Psoas muscle (tissue), 8 donors: ENCODE measurements around the gene CPED1. TPM values are rescaled to one million over a fixed set of nuclear protein-coding genes. Genes with fewer than 3 reads are reported as not detected.

Experiments used
- ATAC-seq, 4 donors: fragments of 200-7000 bp; cut with Tn5 transposase; one replicate each; pipeline ENCODE4 v1.9.1; 2020; ENCODE audit warnings: moderate library complexity in 3 of 4, mild to moderate bottlenecking in 2 of 4
- DNase-seq, 2 donors: peaks; one replicate each; pipeline ENCODE4 v3.0.0-alpha.2; 2020
- H3K27ac ChIP-seq: fragments of 200-600 bp; one replicate; pipeline ENCODE4 v1.8.0; 2022
- H3K27me3 ChIP-seq, 3 donors: fragments of 200-600 bp in 1 of 3; one replicate each; pipeline versions ENCODE4 v1.6.1 to v1.8.0; 2013 to 2022; ENCODE audit warnings: low read length in 2 of 3, mild to moderate bottlenecking in 2 of 3, moderate library complexity in 1 of 3; ENCODE audit not compliant: insufficient read depth in 3 of 3
- H3K36me3 ChIP-seq, 2 donors: fragments of 200-600 bp in 1 of 2; one replicate each; pipeline versions ENCODE4 v1.6.1 to v1.8.0; 2013 to 2022; ENCODE audit warnings: low read depth in 1 of 2, mild to moderate bottlenecking in 1 of 2, moderate library complexity in 1 of 2; ENCODE audit not compliant: insufficient read depth in 1 of 2
- H3K4me1 ChIP-seq: fragments of 200-600 bp; one replicate; pipeline ENCODE4 v1.8.0; 2022
- H3K4me3 ChIP-seq: fragments of 200-600 bp; one replicate; pipeline ENCODE4 v1.8.0; 2022; ENCODE audit warnings: mild to moderate bottlenecking
- H3K9me3 ChIP-seq: fragments of 200-600 bp; one replicate; pipeline ENCODE4 v1.8.0; 2022
- CTCF ChIP-seq: fragments of 200-600 bp; IDR thresholded peaks from one replicate; pipeline ENCODE4 v1.8.0; 2022; ENCODE audit warnings: antibody characterized with exemption
- WGBS, 3 donors: extraction: QIAGEN DNeasy Blood & Tissue Kit; methylation state at CpG; one replicate each; pipeline versions ENCODE4 v1.1.6 to v1.1.7; 2013; 5-methylcytosine and 5-hydroxymethylcytosine counted together
- intact Hi-C, 2 donors: fragments of 100-400 bp; cut with DNase I; formaldehyde crosslinking; loops; one replicate each; pipeline versions ENCODE4 v1.11.0 to v1.14.2; 2022
- polyA plus RNA-seq, 3 donors: library from polyadenylated mRNA; stranded (reverse); fragments of 200-250 nt; gene quantifications; one replicate each; pipeline ENCODE4 v1.2.3, GENCODE V29; 2013
- total RNA-seq, 4 donors: library from RNA; stranded (reverse); fragmentation: NEBNext Ultra II Directional in 2 of 4; extraction: Animal tissue kit (Norgen Biotek cat#: 25700) in 2 of 4; gene quantifications; one replicate each; pipeline versions ENCODE4 v1.2.1 to v1.2.4, GENCODE V29; 2021 to 2023
- donor health status: healthy with polysubstance abuse.
- donor health status: DM: no; HTN: no; CAD: no; lungs with moderate emphysema.
- donor health status: Bipolar disorder and iron deficiency.
- donor health status: healthy.
- donor health status: DM: yes; HTN: yes; CAD: no.
- donor health status: DM: no; HTN: no; CAD: no.
- donor health status: DM: no; HTN: no; CAD: no.
- donor health status: DM: yes; HTN: yes; CAD: no.

CPED1 gene
- total and polyA plus RNA-seq, 7 donors: 0.90 to 39.2 (median 12.0) TPM

- H3K27me3 ChIP-seq: no peaks in the 10 kb centered on the region
- DNase-seq (no peak), ATAC-seq (no peak)
- H3K36me3 ChIP-seq: no peaks in the 10 kb centered on the region
- WGBS, 3 donors: 86 to 88% (median 87%) methylated on average over 2 of the region's 2 CpGs
- no peak for TF ChIP-seq CTCF
- intact Hi-C loops: no loop called here
- H3K4me3 ChIP-seq: no peak overlapping the region
- H3K4me1 ChIP-seq: peaks cover 78% of the 10 kb centered on the region
- peak overlapping the region; percentile 72 for H3K27ac ChIP-seq
- no peaks in the 10 kb centered on the region for H3K9me3 ChIP-seq
Measured at GRCh38 chr7:120998996-120999565, 10.6 kb downstream of the CPED1 start.

GRCh38 chr7:121000081-121000983 is 11.8 kb downstream of the CPED1 start:
- TF ChIP-seq CTCF: no peak
- intact Hi-C loops: loop anchor here in 1 of 2 donors (5.0 kb wide), 1 partner anchor 47 kb away; no protein-coding TSS in a partner anchor
- 45 to 63% (median 58%) methylated on average over 9 of the region's 9 CpGs for WGBS, 3 donors
- no peaks in the 10 kb centered on the region for H3K27me3 ChIP-seq
- ATAC-seq (no peak), DNase-seq (no peak)
- H3K27ac ChIP-seq: peak overlapping the region; percentile 72
- peak overlapping the region; percentile 42 for H3K4me3 ChIP-seq
- H3K9me3 ChIP-seq: no peaks in the 10 kb centered on the region
- H3K4me1 ChIP-seq: peaks cover 77% of the 10 kb centered on the region
- no peaks in the 10 kb centered on the region for H3K36me3 ChIP-seq

- Histone ChIP-seq H3K27ac (peak overlapping the region; percentile 72), H3K4me3 (no peak overlapping the region), H3K9me3 (no peaks in the 10 kb centered on the region), H3K36me3 (no peaks in the 10 kb centered on the region), H3K27me3 (no peaks in the 10 kb centered on the region), H3K4me1 (peaks cover 77% of the 10 kb centered on the region)
- 66 to 83% (median 71%) methylated on average over 3 of the region's 3 CpGs for WGBS, 3 donors
- intact Hi-C loops: loop anchor here in 1 of 2 donors (5.0 kb wide), 1 partner anchor 46 kb away; no protein-coding TSS in a partner anchor
- DNase-seq (no peak), ATAC-seq (no peak)
- TF ChIP-seq CTCF: no peak
Measured at GRCh38 chr7:121001234-121001906, 12.9 kb downstream of the CPED1 start.

- peak overlapping the region; percentile 72 for H3K27ac ChIP-seq
Measured at GRCh38 chr7:121002048-121002756, 13.7 kb downstream of the CPED1 start.

More at GRCh38 chr7:121002048-121002756, 13.7 kb downstream of the CPED1 start:
- H3K9me3 ChIP-seq: no peaks in the 10 kb centered on the region
- peaks cover 76% of the 10 kb centered on the region for H3K4me1 ChIP-seq
- 61 to 66% (median 66%) methylated on average over 2 of the region's 2 CpGs for WGBS, 3 donors
- H3K36me3 ChIP-seq: no peaks in the 10 kb centered on the region
- no peak overlapping the region for H3K4me3 ChIP-seq
- ATAC-seq (no peak), DNase-seq (no peak)
- intact Hi-C loops: loop anchor here in 1 of 2 donors (5.0 kb wide), 1 partner anchor 45 kb away; no protein-coding TSS in a partner anchor
- TF ChIP-seq CTCF: peak; percentile 5
- H3K27me3 ChIP-seq: no peaks in the 10 kb centered on the region
